Measurements from ENCODE around the gene NRXN3.

The NRXN3 gene

DNA sequence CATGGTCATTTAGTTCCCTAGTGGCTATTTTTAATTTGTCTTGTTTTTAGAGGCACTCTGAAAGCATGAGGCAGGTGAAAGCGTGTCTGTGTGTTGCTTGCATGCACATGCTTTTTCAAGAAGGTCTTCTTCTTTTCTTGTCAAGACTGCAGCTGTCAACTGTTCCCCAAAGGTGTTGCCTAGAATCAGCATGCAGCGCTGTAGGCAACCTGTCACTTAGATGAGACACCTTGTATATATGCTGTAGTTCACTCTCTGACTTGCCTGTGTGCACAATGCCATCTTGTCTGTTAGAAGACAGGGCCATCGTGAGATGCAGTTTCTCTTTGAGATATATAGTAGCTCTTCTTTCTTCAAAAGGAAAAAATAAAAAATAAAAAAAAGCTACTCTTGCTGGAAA is 1155.4 kb downstream of the NRXN3 start:
- no peak for FAIRE-seq

DNA sequence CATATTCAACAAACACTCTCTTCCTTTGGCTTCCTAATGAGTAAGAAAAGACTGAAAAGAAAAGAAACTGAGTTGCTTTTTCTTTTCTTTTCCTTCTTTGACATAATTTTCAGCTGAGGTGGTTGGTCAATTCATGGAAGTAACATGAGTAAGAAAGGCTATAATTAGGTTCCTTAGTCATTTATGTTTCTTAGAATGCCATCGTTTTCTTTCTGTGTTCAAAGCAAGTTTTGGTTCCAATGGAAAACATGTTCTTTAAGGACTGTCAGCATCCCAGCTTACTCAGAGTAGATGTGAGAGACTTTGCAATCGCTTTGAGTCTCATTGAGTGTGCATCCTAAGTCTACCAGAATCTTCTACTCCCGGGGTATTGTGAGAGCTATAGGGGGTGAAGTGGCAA is 1158.7 kb downstream of the NRXN3 start:
- no peak for FAIRE-seq
- DNase-seq (ENCODE audit: low spot score): no peak

More for the DNA sequence above, 1155.4 kb downstream of the NRXN3 start:
- DNase-seq (ENCODE audit: low spot score): no peak

DNA sequence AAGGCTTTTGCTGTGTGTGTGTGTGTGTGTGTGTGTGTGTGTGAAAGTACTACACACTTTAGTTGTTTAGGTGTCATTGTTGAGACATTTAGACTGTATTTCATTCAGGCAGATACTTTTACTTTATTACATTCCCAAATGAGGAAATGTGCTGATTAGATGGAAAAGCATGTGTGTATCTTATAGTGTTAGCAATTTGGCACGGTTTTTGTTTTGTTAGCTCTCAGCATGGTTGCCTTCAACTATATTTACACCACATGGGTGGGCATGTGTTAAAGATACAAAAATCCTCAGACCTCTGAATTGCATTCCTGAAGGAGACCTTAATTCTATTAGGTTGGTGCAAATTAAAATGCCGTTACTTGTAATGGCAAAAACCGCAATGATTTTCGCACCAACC is 1161.7 kb downstream of the NRXN3 start:
- DNase-seq (ENCODE audit: low spot score): no peak
- no peak for FAIRE-seq

- FAIRE-seq: no peak
- DNase-seq (ENCODE audit: low spot score): no peak
Observed at GRCh38 chr14:79332504-79333197, 1162.5 kb downstream of the NRXN3 start.

DNA sequence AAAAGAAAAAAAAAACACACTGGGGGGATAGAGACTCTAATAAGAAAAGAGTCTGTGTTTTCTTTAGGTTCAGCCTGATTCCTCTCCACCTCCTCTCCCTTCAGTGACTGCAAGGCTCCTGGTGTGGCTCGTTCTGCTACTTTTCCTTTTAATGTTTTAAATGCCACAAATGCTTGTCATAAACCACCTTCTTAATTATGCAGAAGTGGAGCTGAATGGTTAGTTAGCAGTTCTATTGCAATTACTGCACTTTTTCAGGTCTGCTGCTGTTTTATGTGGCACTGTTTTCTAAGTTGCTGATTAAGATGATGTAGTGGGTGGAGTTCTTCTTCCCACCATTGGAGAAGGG is 1163.0 kb downstream of the NRXN3 start:
- FAIRE-seq (no peak), DNase-seq (ENCODE audit: low spot score) (no peak)

DNA sequence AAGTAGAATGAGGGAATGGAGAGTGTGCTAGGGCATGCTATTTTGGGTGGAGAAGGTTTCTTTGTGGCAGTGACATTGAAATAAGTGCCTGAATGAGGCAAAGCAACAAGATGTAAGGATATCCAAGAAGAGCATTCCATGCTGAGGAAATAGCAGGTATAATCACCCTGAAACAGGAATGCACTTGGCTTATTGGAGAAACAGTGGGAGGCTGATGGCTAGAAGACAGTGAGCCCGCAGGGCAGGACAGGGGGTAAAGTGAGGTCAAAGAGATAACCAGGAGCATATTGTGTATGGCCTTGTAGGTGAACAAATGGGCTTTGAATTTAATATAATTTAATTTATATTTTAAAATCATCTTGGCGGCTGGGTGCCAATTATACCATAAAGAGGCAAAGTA is 1164.1 kb downstream of the NRXN3 start:
- no peak for FAIRE-seq
- no peak for DNase-seq (ENCODE audit: low spot score)

DNA sequence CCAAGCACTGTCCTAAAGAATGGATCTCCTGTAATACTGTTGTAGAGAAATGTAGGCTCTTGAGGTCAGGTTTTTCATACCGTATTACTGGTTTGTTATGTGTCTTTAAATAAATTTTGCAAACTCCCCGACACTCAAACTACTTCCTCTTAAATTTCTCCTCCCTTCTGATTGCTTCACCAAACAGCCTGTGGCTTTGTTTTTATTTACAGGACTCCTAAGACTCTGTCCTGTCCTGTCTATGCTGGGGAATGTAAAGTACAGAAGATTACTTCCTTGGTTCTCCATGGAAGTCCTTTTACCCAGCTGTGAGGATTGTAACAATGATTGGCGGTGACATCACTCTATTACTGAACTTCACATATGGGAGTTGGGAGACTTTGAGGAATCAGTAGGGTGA is 1167.6 kb downstream of the NRXN3 start:
- FAIRE-seq: no peak
- no peak for DNase-seq (ENCODE audit: low spot score)

DNA sequence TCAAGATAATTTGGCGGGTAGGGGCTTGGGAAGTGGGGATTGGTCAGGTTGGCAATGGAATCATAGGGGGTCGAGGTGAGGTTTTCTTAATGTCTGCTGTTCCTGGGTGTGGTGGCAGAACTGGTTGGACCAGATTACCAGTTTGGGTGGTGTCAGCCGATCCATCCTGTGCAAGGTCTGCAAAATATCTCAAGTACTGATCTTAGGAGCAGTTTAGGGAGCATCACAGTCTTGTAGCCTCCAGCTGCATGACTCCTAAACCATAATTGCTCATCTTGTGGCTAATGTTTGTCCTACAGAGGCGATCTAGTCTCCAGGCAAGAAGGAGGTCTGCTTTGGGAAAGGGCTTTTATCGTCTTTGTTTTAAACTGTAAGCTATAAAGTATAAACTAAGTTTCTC is 1172.8 kb downstream of the NRXN3 start:
- FAIRE-seq: no peak
- DNase-seq (ENCODE audit: low spot score): no peak

DNA sequence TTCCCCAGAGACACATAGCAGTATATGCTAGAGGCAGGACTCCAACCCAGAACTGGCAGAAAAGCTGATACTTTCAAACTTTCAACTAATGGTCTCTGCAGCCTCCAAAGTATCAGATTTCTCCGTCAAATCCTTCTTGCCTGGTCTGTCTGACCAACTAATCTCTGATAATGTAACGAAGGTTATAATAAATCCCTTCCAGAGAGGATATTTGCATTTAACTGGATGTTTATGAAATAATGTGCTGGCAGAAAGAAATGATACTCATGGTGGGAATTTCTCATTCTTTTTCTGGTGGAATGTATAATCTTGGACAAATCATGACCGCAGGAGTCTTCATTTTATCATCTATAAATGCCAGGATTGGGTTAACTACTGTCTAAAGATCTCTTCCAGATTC is 1180.8 kb downstream of the NRXN3 start:
- DNase-seq (ENCODE audit: low spot score) (no peak), FAIRE-seq (no peak)

GRCh38 chr14:79352076-79352630 is 1182.0 kb downstream of the NRXN3 start:
- DNase-seq (ENCODE audit: low spot score): no peak
- no peak for FAIRE-seq

DNA sequence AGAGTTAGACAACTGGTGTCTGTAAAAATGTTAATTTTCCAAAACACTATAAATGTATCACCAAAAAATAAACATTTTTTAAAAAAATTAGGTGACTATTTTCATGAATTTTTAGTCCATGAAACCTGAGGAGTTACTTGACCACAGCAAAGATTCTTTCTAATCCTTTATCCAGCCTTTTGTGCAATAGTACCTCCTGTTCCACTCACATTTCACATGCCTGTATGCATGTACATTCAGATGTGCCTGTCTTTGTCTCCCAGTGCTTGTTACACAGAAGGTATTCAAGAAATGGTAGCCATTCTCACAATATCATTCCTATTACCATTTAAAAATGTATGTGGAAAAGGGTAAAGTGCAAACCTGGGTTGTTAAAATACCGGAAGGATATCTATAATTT is 1184.2 kb downstream of the NRXN3 start:
- FAIRE-seq (no peak), DNase-seq (ENCODE audit: low spot score) (no peak)

DNA sequence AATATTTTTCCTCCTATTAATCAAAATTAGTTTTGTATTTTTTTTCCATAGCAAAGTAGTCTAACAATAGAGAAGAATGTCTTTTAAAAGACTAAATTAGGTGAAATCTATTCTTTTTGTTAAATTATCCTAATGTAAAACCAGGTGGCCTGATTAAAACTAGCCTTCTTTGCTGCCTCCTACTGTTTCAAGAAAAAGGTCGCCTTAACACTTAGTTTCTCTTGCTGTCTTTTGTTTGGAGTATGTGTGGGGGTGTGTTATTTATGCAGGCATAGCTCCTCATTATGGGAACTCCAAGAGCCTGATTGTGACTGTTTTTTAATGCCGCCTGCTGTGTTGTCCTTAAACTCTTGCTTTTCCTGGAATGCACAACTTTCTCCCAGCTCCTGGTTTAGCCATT is 1185.9 kb downstream of the NRXN3 start:
- FAIRE-seq (no peak), DNase-seq (ENCODE audit: low spot score) (no peak)

DNA sequence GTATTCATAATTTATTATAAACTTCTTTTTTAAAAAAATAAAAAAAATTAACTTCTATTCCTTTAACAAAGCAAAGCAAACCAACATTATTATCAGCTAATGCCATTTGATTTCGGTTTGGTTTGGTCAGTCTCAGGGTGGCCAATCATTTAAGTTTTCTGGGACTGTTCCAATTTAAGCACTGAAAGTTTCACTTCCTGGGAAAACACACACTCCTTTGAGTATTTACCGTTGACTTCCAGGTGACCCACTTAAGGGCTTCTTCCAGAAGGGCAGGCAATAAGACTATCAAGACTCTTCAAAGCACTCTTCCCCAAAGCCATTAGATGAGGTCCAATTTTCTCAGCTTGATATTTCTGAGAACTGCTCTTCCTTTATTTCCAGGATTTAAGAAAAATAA is 1187.1 kb downstream of the NRXN3 start:
- FAIRE-seq (no peak), DNase-seq (ENCODE audit: low spot score) (no peak)

DNA sequence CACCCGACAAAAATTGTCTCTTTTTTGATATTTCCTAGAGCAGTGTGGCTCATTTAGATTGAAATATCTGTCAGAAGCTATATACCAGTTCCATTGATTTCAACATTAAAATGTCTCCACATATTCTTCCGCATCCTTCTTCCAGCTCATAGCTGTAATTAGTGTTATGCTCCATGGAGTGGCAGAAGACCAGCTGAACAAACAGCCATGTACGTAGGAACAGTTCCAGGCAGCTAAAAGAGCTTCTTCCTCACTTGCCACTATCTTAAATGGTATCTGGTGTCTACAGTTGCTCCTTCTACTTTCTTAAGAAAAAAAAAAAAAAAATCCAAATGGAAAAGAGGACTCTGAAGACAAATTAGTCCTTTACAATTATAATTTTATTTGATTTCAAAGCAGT is 1193.1 kb downstream of the NRXN3 start:
- no peak for FAIRE-seq

DNA sequence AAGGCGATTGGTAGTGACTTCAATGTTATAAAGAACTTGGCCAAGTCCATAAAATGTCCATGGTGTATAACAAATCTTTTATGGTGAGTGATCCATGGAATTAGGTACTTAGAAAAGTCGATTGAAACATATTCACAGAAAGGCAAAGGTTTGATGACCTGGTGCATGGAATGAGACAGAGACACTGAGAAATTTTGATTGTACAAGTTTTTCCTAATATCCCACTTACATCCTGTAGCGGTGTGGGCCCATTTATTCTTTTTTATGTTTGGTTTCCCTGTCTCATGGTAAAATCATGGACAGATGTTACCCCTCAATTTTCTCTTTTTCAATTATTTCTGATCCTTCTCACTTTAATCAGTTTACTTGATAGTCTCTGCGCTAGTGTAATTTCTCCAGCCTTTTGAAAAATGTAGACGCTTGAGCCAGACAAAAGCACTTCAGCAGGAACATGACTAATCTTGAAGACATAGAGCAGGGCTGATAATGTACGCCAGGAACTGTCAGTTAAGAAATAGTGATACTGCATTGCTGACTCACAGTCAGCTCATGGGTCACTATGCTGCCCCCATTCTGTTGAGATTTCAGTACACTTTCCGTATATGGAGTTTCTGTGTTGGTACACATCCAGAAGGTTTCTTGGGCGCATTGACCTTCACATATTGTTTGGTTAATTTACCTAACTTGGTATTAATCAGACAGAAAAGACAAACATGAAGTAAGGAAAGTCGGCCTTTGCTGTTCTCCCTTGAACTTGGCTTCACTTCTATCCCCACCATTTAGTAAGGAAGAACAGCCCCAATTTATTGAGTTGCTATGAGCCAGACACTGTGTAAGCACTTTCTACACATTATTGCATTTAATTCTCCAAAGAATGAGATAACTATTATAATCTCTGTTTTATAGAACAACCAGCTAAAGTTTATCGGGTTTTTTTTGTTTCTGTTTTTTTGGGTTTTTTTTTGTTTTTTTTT is 1199.5 kb downstream of the NRXN3 start:
- DNase-seq (ENCODE audit: low spot score): peak; percentile 81
- peak; percentile 83 for FAIRE-seq

More for the DNA sequence above, 1193.1 kb downstream of the NRXN3 start:
- DNase-seq (ENCODE audit: low spot score): no peak

GRCh38 chr14:79370969-79371368 is 1200.8 kb downstream of the NRXN3 start:
- FAIRE-seq (no peak), DNase-seq (ENCODE audit: low spot score) (no peak)

DNA sequence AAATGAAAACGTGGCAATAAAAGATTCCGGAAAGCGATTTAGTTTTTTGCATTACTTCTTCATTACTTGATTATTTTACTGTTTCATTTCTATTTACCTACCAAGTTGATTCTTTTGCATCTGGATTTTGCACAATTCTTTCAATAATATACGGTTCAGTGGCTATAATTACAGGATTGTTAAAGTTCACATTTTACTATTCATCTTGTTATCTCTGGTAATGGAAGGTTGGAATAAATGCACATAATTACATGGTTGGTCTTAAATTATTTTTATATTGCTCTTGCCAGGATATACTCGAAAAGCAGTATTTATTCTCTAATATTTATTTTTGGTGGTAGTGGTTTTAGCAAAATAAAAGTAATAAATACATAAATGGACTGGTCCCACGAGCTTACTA is 1203.3 kb downstream of the NRXN3 start:
- no peak for FAIRE-seq
- no peak for DNase-seq (ENCODE audit: low spot score)

DNA sequence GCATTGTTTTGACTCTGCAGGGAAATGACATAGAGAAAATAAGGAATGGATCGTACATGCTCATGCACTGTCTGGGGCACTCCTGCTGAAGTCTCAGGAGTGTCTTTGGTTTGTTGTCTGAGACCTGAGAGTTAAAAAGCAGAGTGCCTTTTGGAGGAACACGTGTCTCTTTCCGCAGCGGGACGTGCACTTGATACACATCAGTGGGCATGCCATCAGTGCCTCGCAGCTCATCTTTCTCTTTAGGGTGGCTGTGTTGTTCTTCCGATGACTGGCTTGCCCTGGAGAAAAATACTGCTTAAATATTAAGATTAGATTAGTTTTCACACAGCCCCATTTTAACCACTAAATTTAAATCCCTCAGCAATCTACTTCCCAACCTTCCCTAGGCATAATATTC is 1205.2 kb downstream of the NRXN3 start:
- no peak for DNase-seq (ENCODE audit: low spot score)
- no peak for FAIRE-seq

DNA sequence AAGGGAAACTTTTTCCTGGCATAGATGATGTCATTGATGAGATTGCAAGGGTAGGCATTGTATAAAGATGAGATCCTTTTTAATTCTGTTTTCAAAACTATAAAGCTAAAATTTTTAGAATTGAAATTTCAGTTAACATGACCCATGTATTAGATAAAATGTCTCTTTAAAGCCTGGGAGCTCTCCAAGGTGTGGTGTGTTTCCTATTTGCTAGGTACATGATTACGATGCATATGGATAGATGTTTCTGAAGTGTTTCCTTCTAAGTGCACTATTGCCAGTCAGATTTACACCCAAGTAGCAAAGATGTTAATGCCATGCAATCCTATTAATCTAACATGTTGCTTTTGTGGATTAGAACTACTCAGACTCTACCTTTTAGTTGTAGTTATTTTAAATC is 1206.4 kb downstream of the NRXN3 start:
- FAIRE-seq: no peak
- DNase-seq (ENCODE audit: low spot score): no peak

- no peak for DNase-seq (ENCODE audit: low spot score)
- FAIRE-seq: no peak
Observed at GRCh38 chr14:79378020-79378419, 1207.8 kb downstream of the NRXN3 start.

- FAIRE-seq: no peak
- DNase-seq (ENCODE audit: low spot score): no peak
Observed at GRCh38 chr14:79379266-79379665, 1209.1 kb downstream of the NRXN3 start.

GRCh38 chr14:79383031-79383430 is 1212.9 kb downstream of the NRXN3 start:
- FAIRE-seq (no peak), DNase-seq (ENCODE audit: low spot score) (no peak)

Data from RCC 7860 (cell line).